BLaER1 (cell line): ENCODE measurements around the gene GATA3.

Experiments used
- H3K27ac ChIP-seq: shearing (Covaris generic); formaldehyde crosslinking; 2 replicates; pipeline ENCODE4 v1.8.1; 2022
- H3K27me3 ChIP-seq: shearing (Covaris generic); formaldehyde crosslinking; 2 replicates; pipeline ENCODE4 v1.8.1; 2022
- H3K36me3 ChIP-seq: shearing (Covaris generic); formaldehyde crosslinking; 2 replicates; pipeline ENCODE4 v1.8.1; 2022
- H3K4me1 ChIP-seq: shearing (Covaris generic); formaldehyde crosslinking; 2 replicates; pipeline ENCODE4 v1.8.1; 2022
- H3K4me2 ChIP-seq: shearing (Covaris generic); formaldehyde crosslinking; 2 replicates; pipeline ENCODE4 v1.8.1; 2022
- H3K4me3 ChIP-seq: shearing (Covaris generic); formaldehyde crosslinking; 2 replicates; pipeline ENCODE4 v1.8.1; 2022
- H3K9ac ChIP-seq: shearing (Covaris generic); formaldehyde crosslinking; 2 replicates; pipeline ENCODE4 v1.8.1; 2022
- H3K9me3 ChIP-seq: shearing (Covaris generic); formaldehyde crosslinking; 2 replicates; pipeline ENCODE4 v1.8.1; 2022
- H4K20me1 ChIP-seq: shearing (Covaris generic); formaldehyde crosslinking; 2 replicates; pipeline ENCODE4 v1.8.1; 2022
- Cebpa-rat ChIP-seq: shearing (Covaris generic); IDR thresholded peaks from 2 replicates; pipeline ENCODE4 v1.8.1; 2022

Gene GATA3

DNA sequence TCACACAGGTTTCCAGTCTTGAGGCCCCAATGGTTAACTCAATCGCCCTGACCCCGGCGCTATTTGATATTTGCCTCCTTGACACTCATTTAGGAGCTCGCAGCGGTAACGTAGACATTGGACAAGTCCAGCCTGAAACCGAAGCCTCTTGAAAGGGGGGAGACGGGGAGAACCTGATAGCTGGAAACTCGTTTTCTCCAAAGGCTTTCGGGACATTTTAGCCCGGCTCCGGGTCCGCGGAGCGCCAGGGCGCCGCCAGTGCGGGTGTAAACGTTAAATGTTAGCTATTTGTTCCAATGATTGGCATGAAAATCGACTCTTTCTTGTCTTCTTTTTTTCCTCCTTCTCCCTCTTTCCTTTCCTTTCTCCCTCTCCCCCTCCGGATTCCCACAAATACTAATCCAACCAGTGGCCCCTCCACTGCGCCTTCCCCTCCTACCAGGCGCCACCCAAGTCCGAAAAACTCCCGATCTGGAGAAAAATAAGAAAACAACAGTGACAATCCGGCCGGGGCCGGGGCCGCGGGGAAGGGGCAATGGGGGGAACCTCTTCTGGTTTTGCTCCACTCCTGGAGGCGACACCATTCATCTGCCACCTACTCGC lies 17.2 kb upstream of the GATA3 start:
- Histone ChIP-seq H3K27ac (no peak overlapping the region), H3K27me3 (peaks cover 100% of the 10 kb centered on the region), H3K4me1 (no peaks in the 10 kb centered on the region), H3K4me3 (no peak overlapping the region), H3K9ac (no peak overlapping the region), H3K9me3 (peaks cover 31% of the 10 kb centered on the region), H3K36me3 (no peaks in the 10 kb centered on the region), H4K20me1 (peaks cover 60% of the 10 kb centered on the region), H3K4me2 (no peak overlapping the region)
- TF ChIP-seq Cebpa-rat, result no peak

- Histone ChIP-seq H3K4me3 (no peak overlapping the region), H3K4me1 (no peaks in the 10 kb centered on the region), H3K4me2 (no peak overlapping the region), H3K27me3 (peaks cover 100% of the 10 kb centered on the region), H3K27ac (no peak overlapping the region), H4K20me1 (peaks cover 69% of the 10 kb centered on the region), H3K9me3 (peaks cover 35% of the 10 kb centered on the region), H3K9ac (no peak overlapping the region), H3K36me3 (no peaks in the 10 kb centered on the region)
- no peak for TF ChIP-seq Cebpa-rat
These were observed 16.3 kb upstream of the GATA3 start for GRCh38 chr10:8037941-8038894.

DNA sequence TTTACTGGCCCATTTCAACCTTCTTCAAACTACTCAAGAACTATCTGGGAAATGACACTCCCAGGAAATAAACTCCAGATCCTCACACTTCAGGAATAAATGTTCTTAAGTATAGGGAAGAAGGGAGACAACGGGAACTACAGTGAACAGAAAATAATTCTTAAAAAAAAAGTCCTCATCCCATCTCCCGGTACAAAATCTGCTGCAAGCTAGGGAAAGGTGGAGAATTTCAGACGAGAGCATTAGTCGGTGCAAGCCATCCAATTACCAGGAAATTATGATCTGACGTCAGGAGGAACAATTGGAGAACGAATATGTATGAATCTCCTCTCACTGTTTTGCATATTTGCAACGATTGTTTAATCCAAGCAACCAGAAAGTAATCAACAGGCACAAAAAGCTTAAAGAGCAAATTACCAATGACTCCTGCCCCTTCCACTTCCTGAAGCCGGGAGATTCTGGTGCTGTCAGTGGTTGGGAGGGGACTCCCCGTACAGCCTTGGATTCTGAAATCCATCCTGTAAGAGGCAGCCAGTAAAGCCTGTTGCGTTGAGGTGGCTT lies 15.1 kb upstream of the GATA3 start:
- Histone ChIP-seq H3K27me3 (peaks cover 100% of the 10 kb centered on the region), H3K4me2 (no peak overlapping the region)
- no peak for TF ChIP-seq Cebpa-rat

DNA sequence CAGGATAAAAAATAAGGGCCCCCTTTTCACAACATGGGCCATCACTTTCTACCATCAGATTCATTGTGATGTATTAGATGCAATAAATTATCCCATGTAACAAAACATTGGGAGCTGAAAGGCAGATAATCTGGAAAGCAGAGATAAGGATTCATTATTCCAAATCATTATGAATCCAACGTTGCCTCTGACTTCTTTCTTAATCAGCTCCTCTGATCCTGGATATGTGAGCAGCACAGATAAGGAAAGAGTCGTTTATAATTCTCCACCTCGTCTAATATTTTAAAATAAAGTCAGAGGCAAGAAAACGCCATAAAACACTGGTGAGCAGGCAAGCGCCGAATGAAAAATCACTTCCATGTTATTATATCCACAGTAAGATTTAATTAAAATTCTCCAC lies 13.8 kb upstream of the GATA3 start:
- no peak for TF ChIP-seq Cebpa-rat
- no peak overlapping the region for H3K27ac ChIP-seq
- peaks cover 17% of the 10 kb centered on the region for H3K9me3 ChIP-seq
- no peaks in the 10 kb centered on the region for H3K36me3 ChIP-seq
- H3K4me3 ChIP-seq, result no peak overlapping the region
- peaks cover 6% of the 10 kb centered on the region; the same call in 1 of the 2 replicates for H3K4me1 ChIP-seq
- H4K20me1 ChIP-seq, result peaks cover 92% of the 10 kb centered on the region
- H3K4me2 ChIP-seq, result no peak overlapping the region
- H3K9ac ChIP-seq, result no peak overlapping the region
- peaks cover 100% of the 10 kb centered on the region for H3K27me3 ChIP-seq

More for the DNA sequence above, 15.1 kb upstream of the GATA3 start:
- Histone ChIP-seq H4K20me1 (peaks cover 81% of the 10 kb centered on the region), H3K9ac (no peak overlapping the region), H3K4me3 (no peak overlapping the region), H3K4me1 (no peaks in the 10 kb centered on the region), H3K9me3 (peaks cover 27% of the 10 kb centered on the region), H3K27ac (no peak overlapping the region), H3K36me3 (no peaks in the 10 kb centered on the region)

DNA sequence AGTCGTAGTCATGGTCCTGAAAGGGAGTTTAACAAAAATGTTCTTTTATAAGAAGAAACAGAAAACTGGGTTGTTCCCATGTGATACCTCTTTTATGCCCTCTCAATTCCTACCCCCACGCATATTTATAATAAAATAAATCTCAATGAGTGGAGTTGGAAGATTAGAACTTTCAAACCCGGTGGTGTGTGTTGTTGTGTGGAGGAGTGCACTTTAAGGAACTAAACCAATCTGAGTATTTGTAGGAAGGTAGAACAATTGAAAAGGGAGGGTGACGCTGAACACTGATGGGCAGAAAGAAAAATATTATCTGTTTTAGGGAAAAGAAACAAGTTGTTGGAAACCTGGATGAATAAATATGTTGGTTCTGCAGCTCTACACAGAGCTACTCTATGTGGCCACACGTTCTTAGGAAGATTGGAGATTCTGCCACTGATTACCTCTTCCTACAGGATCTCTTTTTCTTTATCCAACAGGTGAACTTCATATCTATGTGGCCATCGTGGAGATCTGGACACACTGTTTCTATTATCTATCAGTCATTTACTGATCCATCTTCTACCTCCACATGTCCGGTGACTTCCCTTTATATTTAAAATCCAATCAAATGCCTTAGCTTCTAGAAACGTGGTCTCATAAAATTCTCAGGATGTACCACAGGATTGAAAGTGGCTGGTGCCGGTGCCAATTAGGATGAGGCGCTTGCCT lies 13.1 kb upstream of the GATA3 start:
- Histone ChIP-seq H3K4me2 (no peak overlapping the region), H3K36me3 (no peaks in the 10 kb centered on the region), H3K4me3 (no peak overlapping the region), H3K27me3 (peaks cover 100% of the 10 kb centered on the region), H3K9me3 (peaks cover 12% of the 10 kb centered on the region; the same call in 1 of the 2 replicates), H3K9ac (no peak overlapping the region), H3K27ac (no peak overlapping the region), H3K4me1 (peaks cover 6% of the 10 kb centered on the region; the same call in 1 of the 2 replicates), H4K20me1 (peaks cover 95% of the 10 kb centered on the region)
- no peak for TF ChIP-seq Cebpa-rat

DNA sequence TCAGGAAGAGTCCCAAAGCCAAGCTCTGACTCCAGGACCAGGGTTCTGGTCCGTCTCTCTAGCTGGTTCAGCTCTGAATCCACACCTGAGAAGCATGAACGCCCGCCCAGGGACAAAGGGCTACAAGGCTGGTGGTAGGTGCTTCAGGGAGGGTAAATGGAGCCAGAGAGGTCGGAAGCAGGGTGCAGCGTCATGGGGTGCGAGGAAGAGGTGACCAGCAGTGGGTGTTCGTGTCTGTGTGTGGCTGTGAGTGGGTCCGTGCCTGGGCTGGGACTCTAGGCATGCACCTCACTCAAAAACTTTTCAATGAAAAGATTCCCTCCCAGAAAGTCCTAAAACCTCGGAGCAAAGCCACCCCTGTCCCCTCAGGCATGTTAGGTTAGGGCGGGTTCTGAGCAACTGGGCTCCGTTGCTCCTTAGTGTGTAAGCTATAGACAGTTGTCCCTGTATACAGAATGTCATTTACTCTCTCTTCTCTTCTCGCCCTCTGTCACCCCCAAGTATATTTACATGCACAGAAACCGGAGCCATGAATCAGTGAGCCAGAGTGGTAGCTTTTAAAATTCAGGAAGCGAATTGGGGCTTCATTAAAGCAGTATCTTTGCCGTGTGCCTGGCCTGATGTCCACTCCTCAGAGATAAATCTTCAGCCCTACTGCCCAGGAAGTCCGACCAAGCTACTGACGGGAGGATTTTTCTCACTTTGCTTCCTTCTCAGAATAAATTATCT lies 12.3 kb upstream of the GATA3 start:
- peaks cover 6% of the 10 kb centered on the region; the same call in 1 of the 2 replicates for H3K4me1 ChIP-seq
- H3K9me3 ChIP-seq, result peaks cover 8% of the 10 kb centered on the region; the same call in 1 of the 2 replicates
- peaks cover 95% of the 10 kb centered on the region for H4K20me1 ChIP-seq
- H3K9ac ChIP-seq, result no peak overlapping the region
- peaks cover 100% of the 10 kb centered on the region for H3K27me3 ChIP-seq
- no peak overlapping the region for H3K4me3 ChIP-seq
- H3K36me3 ChIP-seq, result no peaks in the 10 kb centered on the region
- TF ChIP-seq Cebpa-rat, result no peak
- no peak overlapping the region for H3K4me2 ChIP-seq
- no peak overlapping the region for H3K27ac ChIP-seq

DNA sequence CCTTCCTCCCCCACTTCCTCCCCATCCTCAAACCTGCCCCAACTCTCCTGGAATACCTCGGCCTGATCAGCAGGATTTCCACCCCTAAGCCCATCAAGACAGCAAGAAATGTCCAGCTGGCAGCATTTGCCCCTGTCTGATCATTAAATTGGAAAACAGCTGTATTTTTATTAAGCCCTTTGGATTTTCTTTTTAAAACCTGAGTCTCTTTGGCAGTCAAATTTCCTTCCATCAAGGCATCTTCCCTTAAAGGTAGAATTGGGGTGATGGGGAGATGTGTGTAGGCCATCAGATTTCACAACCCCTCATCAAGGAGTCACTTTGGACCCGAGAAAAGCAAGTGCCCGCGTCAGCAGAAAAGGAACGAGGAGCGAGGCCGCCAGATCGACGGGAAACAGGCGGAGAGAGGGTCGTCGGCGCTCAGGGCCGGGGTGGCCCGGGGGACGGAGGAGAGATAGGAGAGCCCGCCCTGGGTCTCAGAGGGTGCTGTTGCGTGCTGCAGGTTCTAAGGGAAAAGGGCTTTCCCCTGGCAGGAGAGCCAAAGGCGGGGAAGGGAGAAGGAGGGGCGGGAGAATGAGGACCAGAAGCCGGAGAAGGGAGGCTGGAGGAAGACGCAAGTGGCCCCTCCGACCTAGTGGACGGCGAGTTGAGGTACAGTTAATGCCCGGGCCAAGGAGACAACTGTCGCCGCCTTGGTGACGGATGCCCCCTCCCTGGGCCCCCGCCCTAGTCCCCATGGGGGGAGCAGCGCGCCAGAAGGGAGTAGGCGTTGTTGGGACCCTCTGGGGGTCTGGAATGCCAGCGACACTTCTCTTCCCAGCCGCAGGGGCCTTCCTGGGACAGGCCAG lies 11.5 kb upstream of the GATA3 start:
- no peak overlapping the region for H3K27ac ChIP-seq
- no peaks in the 10 kb centered on the region for H3K36me3 ChIP-seq
- no peak for TF ChIP-seq Cebpa-rat
- H3K9ac ChIP-seq, result no peak overlapping the region
- peaks cover 98% of the 10 kb centered on the region for H4K20me1 ChIP-seq
- H3K4me1 ChIP-seq, result peaks cover 6% of the 10 kb centered on the region; the same call in 1 of the 2 replicates
- H3K4me3 ChIP-seq, result no peak overlapping the region
- H3K9me3 ChIP-seq, result peaks cover 4% of the 10 kb centered on the region; the same call in 1 of the 2 replicates
- no peak overlapping the region for H3K4me2 ChIP-seq
- H3K27me3 ChIP-seq, result peaks cover 100% of the 10 kb centered on the region

DNA sequence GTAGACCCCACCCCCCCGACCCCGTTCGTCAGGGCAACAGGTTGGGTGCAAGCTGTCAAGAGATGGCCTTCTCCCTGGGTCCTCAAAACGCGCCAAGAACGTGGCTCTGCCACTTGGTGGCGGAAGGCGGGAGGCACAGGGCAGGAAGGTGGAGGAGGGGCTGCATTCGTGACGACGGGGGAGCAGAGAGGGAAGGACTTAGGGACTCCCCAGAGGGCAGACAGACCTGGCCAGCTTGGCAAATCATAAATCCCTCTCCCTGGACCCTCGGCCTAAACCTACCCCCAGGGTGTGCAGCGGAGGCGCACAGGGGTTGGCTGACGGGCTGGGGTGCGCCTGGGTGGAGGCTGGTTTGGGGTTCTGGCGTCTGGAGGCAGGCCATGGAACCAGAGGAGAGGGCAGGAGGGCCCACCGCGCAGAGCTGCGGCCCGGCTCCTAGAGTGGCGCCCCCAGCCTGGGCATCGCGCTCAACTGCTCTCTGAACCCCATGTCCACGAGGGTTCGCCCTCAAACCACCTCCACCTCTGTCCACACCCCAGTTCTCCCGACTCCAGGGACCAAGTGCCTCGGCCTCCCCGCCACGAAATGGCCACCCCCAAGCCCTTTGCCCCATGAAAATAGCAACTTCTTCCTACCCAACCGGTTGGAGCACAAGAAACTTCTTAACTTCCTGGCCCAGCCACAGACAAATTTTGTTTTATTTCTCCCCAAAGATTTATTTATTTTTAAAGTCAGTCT lies 10.8 kb upstream of the GATA3 start:
- Histone ChIP-seq H3K27ac (no peak overlapping the region), H3K4me1 (peaks cover 6% of the 10 kb centered on the region; the same call in 1 of the 2 replicates), H4K20me1 (peaks cover 97% of the 10 kb centered on the region), H3K4me2 (no peak overlapping the region), H3K27me3 (peaks cover 100% of the 10 kb centered on the region), H3K9ac (no peak overlapping the region), H3K9me3 (peaks cover 4% of the 10 kb centered on the region; the same call in 1 of the 2 replicates), H3K4me3 (no peak overlapping the region), H3K36me3 (no peaks in the 10 kb centered on the region)
- no peak for TF ChIP-seq Cebpa-rat
